ENCODE data around the gene ZNF436.

- TF ChIP-seq CTCF (IDR thresholded peaks at IDR 0.05; ENCODE audit: insufficient read depth, low read length, poor library complexity, severe bottlenecking) (no peak), EZH2phosphoT487 (conservative IDR thresholded peaks at IDR 0.05; ENCODE audit: low read length) (no peak)
These were observed 33.7 kb upstream of the ZNF436 start for GRCh38 chr1:23403355-23403734.
